H1 (cell line): Measurements from ENCODE around the gene B4GALNT3. TPM values are rescaled to one million over a fixed set of nuclear protein-coding genes. Genes with fewer than 3 reads are reported as not detected.

Source experiments
- CTCF ChIA-PET: fragments of 300-600 bp; sonication (Branson Sonifier 250); formaldehyde crosslinking; loops from one replicate; lab custom pipeline; 2021; ENCODE audit not compliant: partially characterized antibody; lab: Charles Lee
- POLR2A ChIA-PET: fragments of 300-600 bp; sonication (Branson Sonifier 250); formaldehyde crosslinking; loops from one replicate; lab custom pipeline; 2021; ENCODE audit warnings: inconsistent platforms; ENCODE audit not compliant: partially characterized antibody; lab: Charles Lee
- DNase-seq, 2 experiments: peaks; one replicate each; pipeline versions ENCODE4 v3.0.0 to v3.0.0-alpha.2; 2010 to 2022; ENCODE audit warnings: low spot score in 2 of 2, low read depth in 1 of 2, mixed read lengths in 1 of 2
- FAIRE-seq: peaks from 2 replicates; lab custom pipeline; 2011; peaks lifted over from hg19 to GRCh38; lab: Jason Lieb, UNC
- H2AFZ ChIP-seq: 2 replicates; pipeline ENCODE4 v1.8.1; 2012; ENCODE audit warnings: low read length, inconsistent platforms
- H2AK5ac ChIP-seq: 2 replicates; pipeline ENCODE4 v1.6.1; 2013; ENCODE audit warnings: low read depth, low read length
- H2BK120ac ChIP-seq: replicated peaks from 2 replicates; pipeline ENCODE3; 2013; ENCODE audit warnings: low read depth, low read length, inconsistent platforms
- H2BK12ac ChIP-seq: 2 replicates; pipeline ENCODE4 v1.6.1; 2013; ENCODE audit warnings: low read depth, low read length
- H2BK15ac ChIP-seq: 2 replicates; pipeline ENCODE4 v1.6.1; 2013; ENCODE audit warnings: low read length
- H2BK20ac ChIP-seq: 2 replicates; pipeline ENCODE4 v1.6.1; 2013; ENCODE audit warnings: low read length
- H2BK5ac ChIP-seq: 2 replicates; pipeline ENCODE4 v1.6.1; 2013; ENCODE audit warnings: low read depth, low read length
- H3K14ac ChIP-seq: 2 replicates; pipeline ENCODE4 v1.6.1; 2013; ENCODE audit warnings: inconsistent platforms; ENCODE audit not compliant: insufficient read length
- H3K18ac ChIP-seq: 2 replicates; pipeline ENCODE4 v1.6.1; 2013; ENCODE audit warnings: low read length; ENCODE audit errors: extremely low read depth
- H3K23ac ChIP-seq: 2 replicates; pipeline ENCODE4 v1.6.1; 2013; ENCODE audit warnings: inconsistent platforms; ENCODE audit not compliant: insufficient read length
- H3K23me2 ChIP-seq: 2 replicates; pipeline ENCODE4 v1.6.1; 2013; ENCODE audit warnings: low read depth, low read length
- H3K27ac ChIP-seq: 2 replicates; pipeline ENCODE4 v1.6.1; 2011; ENCODE audit warnings: low read depth, low read length, inconsistent platforms
- H3K27me3 ChIP-seq, 4 experiments: replicated peaks in 1 of 4; 1 replicate in 1 of 4; 2 replicates in 3 of 4; pipeline versions ENCODE4 v1.6.1 to v1.8.1; 2011 to 2013; ENCODE audit warnings: low read length in 3 of 4, mild to moderate bottlenecking in 3 of 4, inconsistent platforms in 2 of 4, mixed read lengths in 2 of 4, moderate library complexity in 1 of 4; ENCODE audit not compliant: control insufficient read depth in 3 of 4, insufficient read depth in 3 of 4; ENCODE audit errors: extremely low read depth in 1 of 4
- H3K36me3 ChIP-seq, 4 experiments: 2 replicates each; pipeline versions ENCODE4 v1.6.1 to v1.8.1; 2011 to 2013; ENCODE audit warnings: mild to moderate bottlenecking in 4 of 4, low read length in 3 of 4, moderate library complexity in 2 of 4, control low read depth in 1 of 4, inconsistent platforms in 1 of 4; ENCODE audit not compliant: insufficient read depth in 4 of 4, control insufficient read depth in 2 of 4
- H3K4ac ChIP-seq: replicated peaks from 2 replicates; pipeline ENCODE3; 2013; ENCODE audit warnings: low read length, low read depth, mixed read lengths, inconsistent platforms; ENCODE audit not compliant: insufficient read length
- H3K4me1 ChIP-seq, 4 experiments: replicated peaks in 1 of 4; 1 replicate in 1 of 4; 2 replicates in 3 of 4; pipeline versions ENCODE4 v1.6.1 to v1.8.1; 2011 to 2013; ENCODE audit warnings: low read length in 3 of 4, inconsistent platforms in 2 of 4, mixed read lengths in 1 of 4; ENCODE audit not compliant: insufficient read depth in 4 of 4, control insufficient read depth in 3 of 4
- H3K4me2 ChIP-seq, 2 experiments: 2 replicates each; pipeline versions ENCODE4 v1.6.1 to v1.8.1; 2011 to 2013; ENCODE audit warnings: low read depth in 2 of 2, low read length in 2 of 2, control low read depth in 1 of 2, inconsistent platforms in 1 of 2, mild to moderate bottlenecking in 1 of 2; ENCODE audit not compliant: insufficient read depth in 1 of 2
- H3K4me3 ChIP-seq, 4 experiments: fragments of 200-600, 300-600 bp in 1 of 4; sonication (generic), shearing (Covaris generic), sonication (Bioruptor Twin) in 1 of 4; 2 replicates each; pipeline versions ENCODE4 v1.5.1 to v1.8.1; 2011 to 2016; ENCODE audit warnings: low read length in 4 of 4, low read depth in 3 of 4, control low read depth in 2 of 4, inconsistent platforms in 2 of 4, mild to moderate bottlenecking in 2 of 4, mixed read lengths in 1 of 4, moderate library complexity in 1 of 4; ENCODE audit not compliant: insufficient read depth in 2 of 4; ENCODE audit errors: extremely low read depth in 1 of 4
- H3K56ac ChIP-seq: replicated peaks from 2 replicates; pipeline ENCODE3; 2013; ENCODE audit warnings: low read depth, mild to moderate bottlenecking, mixed read lengths, low read length, inconsistent platforms; ENCODE audit not compliant: insufficient read length
- H3K79me1 ChIP-seq: 2 replicates; pipeline ENCODE4 v1.6.1; 2013; ENCODE audit warnings: low read depth, low read length, control low read depth
- H3K79me2 ChIP-seq, 2 experiments: 2 replicates each; pipeline versions ENCODE4 v1.6.1 to v1.8.1; 2012 to 2013; ENCODE audit warnings: low read length in 2 of 2, mild to moderate bottlenecking in 2 of 2, inconsistent platforms in 1 of 2; ENCODE audit not compliant: insufficient read depth in 2 of 2, control insufficient read depth in 1 of 2
- H3K9ac ChIP-seq, 4 experiments: replicated peaks in 1 of 4; 1 replicate in 1 of 4; 2 replicates in 3 of 4; pipeline versions ENCODE4 v1.6.1 to v1.8.1; 2011 to 2013; ENCODE audit warnings: low read depth in 3 of 4, low read length in 3 of 4, control low read depth in 2 of 4, mild to moderate bottlenecking in 2 of 4, moderate library complexity in 2 of 4, inconsistent platforms in 1 of 4; ENCODE audit errors: extremely low read depth in 1 of 4
- H3K9me3 ChIP-seq, 2 experiments: 2 replicates each; pipeline versions ENCODE4 v1.6.1 to v1.8.1; 2012 to 2013; ENCODE audit warnings: mild to moderate bottlenecking in 2 of 2, moderate library complexity in 2 of 2, control low read depth in 1 of 2, inconsistent platforms in 1 of 2, low read depth in 1 of 2, low read length in 1 of 2, mixed read lengths in 1 of 2; ENCODE audit not compliant: insufficient read depth in 2 of 2
- H4K20me1 ChIP-seq, 2 experiments: replicated peaks in 1 of 2; 2 replicates each; pipeline versions ENCODE3 to v1.8.1; 2011 to 2013; ENCODE audit warnings: inconsistent platforms in 2 of 2, low read length in 2 of 2, mild to moderate bottlenecking in 1 of 2; ENCODE audit not compliant: insufficient read depth in 2 of 2, control insufficient read depth in 1 of 2
- H4K5ac ChIP-seq: 2 replicates; pipeline ENCODE4 v1.6.1; 2013; ENCODE audit warnings: low read length, low read depth, mixed read lengths, inconsistent platforms; ENCODE audit not compliant: insufficient read length
- H4K8ac ChIP-seq: 2 replicates; pipeline ENCODE4 v1.8.0; 2013; ENCODE audit warnings: mild to moderate bottlenecking, moderate library complexity, low read length, inconsistent platforms; ENCODE audit not compliant: insufficient read depth; ENCODE audit errors: extremely low read depth
- H4K91ac ChIP-seq: replicated peaks from 2 replicates; pipeline ENCODE3; 2013; ENCODE audit warnings: low read length, mixed read lengths, inconsistent platforms; ENCODE audit not compliant: insufficient read length
- SIX5 ChIP-seq: IDR thresholded peaks from 2 replicates; pipeline ENCODE4 v1.6.1; 2011; ENCODE audit warnings: mild to moderate bottlenecking, low read depth, low read length
- WGBS, 2 experiments: shearing (Covaris generic) in 1 of 2; methylation state at CpG; one replicate each; pipeline versions ENCODE4 v1.1.6 to v1.1.7; 2013 to 2015; ENCODE audit warnings: low lambda C conversion rate in 2 of 2, mixed read lengths in 2 of 2, inconsistent platforms in 1 of 2, low coverage in 1 of 2, missing lambda C conversion rate in 1 of 2; ENCODE audit not compliant: insufficient replicate concordance in 2 of 2, insufficient coverage in 1 of 2, insufficient read length in 1 of 2; ENCODE audit errors: extremely low coverage in 1 of 2, missing lambda C conversion rate in 1 of 2; 5-methylcytosine and 5-hydroxymethylcytosine counted together
- polyA plus RNA-seq, 7 experiments: library from polyadenylated mRNA; depleted of rRNA in 3 of 7; stranded (reverse) in 5 of 7; unstranded in 2 of 7; fragments of >200 nt in 5 of 7; fragments of 200-250 nt in 2 of 7; gene quantifications; 1 replicate in 5 of 7; 2 replicates in 1 of 7; 4 replicates in 1 of 7; pipeline versions ENCODE4 v1.2.1 to v1.2.3, GENCODE V29; 2011 to 2013; ENCODE audit warnings: missing spikeins in 2 of 7, mixed read lengths in 2 of 7
- total RNA-seq: library from RNA; stranded (reverse); fragmentation: NEBNext Ultra II Directional; extraction: Animal tissue kit (Norgen Biotek cat#: 25700); gene quantifications from 2 replicates; pipeline ENCODE4 v1.2.1, GENCODE V29; 2021
- TF ChIP-seq, protein P1 (sequence below): IDR thresholded peaks from 2 replicates; pipeline ENCODE4 v1.6.1; 2012; ENCODE audit warnings: low read length, inconsistent platforms

The B4GALNT3 gene
- total and polyA plus RNA-seq, 2 of the 8 experiments (the other 6 are each of a cell fraction or from before 2014, with no cell fraction given) = 12.5 to 20.3 TPM

DNA sequence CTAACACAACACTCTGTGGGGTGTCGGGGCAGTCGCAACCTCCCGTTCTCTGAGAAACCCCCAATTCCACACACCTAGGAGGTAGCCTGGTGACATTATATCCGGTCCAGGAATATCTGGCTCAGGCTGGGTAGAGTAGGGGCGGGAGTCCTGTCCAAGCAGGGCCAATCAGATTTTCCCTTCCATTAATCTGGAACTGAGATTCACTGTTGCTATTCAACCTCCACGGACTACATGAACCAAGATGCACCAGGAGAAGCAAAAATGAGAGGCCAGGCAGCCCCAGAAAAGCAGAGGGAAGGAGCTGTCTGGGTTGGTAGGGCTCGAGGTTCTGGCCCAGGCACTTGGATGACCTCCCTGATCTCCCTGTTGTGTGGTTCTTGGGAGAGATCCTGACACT, 152.6 kb downstream of the B4GALNT3 start:
- no peak for FAIRE-seq
- Histone ChIP-seq H2AFZ (0 out of 2 replicates have a peak overlapping the region, but pooled peaks have one; percentile 27), H2BK120ac (no peak overlapping the region), H3K4me3 (no peak overlapping the region), H4K5ac (no peak overlapping the region), H3K14ac (no peak overlapping the region), H3K56ac (no peak overlapping the region), H4K20me1 (no peaks in the 10 kb centered on the region), H3K27me3 (no peaks in the 10 kb centered on the region), H3K23ac (no peak overlapping the region), H3K4ac (no peak overlapping the region), H3K4me2 (no peak overlapping the region), H3K27ac (no peak overlapping the region), H2BK5ac (no peak overlapping the region), H3K4me1 (no peaks in the 10 kb centered on the region), H3K9ac (no peak overlapping the region), H2AK5ac (no peak overlapping the region), H2BK12ac (no peak overlapping the region), H3K9me3 (no peaks in the 10 kb centered on the region), H3K18ac (no peak overlapping the region), H3K79me1 (no peaks in the 10 kb centered on the region), H3K23me2 (no peaks in the 10 kb centered on the region), H4K91ac (no peak overlapping the region), H4K8ac (no peak overlapping the region), H3K79me2 (no peaks in the 10 kb centered on the region), H3K36me3 (no peaks in the 10 kb centered on the region), H2BK15ac (no peak overlapping the region), H2BK20ac (no peak overlapping the region)
- peak; percentile 11; the same call in 1 of the 2 replicates for TF ChIP-seq SIX5
- TF ChIP-seq, protein P1, sequence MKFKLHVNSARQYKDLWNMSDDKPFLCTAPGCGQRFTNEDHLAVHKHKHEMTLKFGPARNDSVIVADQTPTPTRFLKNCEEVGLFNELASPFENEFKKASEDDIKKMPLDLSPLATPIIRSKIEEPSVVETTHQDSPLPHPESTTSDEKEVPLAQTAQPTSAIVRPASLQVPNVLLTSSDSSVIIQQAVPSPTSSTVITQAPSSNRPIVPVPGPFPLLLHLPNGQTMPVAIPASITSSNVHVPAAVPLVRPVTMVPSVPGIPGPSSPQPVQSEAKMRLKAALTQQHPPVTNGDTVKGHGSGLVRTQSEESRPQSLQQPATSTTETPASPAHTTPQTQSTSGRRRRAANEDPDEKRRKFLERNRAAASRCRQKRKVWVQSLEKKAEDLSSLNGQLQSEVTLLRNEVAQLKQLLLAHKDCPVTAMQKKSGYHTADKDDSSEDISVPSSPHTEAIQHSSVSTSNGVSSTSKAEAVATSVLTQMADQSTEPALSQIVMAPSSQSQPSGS = no peak
- ChIA-PET POLR2A (no interaction called here), CTCF (interaction anchor here (0.5 to 1.4 kb wide), 5 partner anchors 9 to 242 kb away, joined by 3 to 4 read pairs (median 3); no protein-coding TSS in a partner anchor)
- DNase-seq = no peak
- 82% methylated on average over 7 of the region's 7 CpGs; no CpG with 5 or more reads in 1 of the 2 experiments for WGBS, 2 experiments
